Kidney (tissue), 14 donors: Measurements from ENCODE around the gene SCML2. TPM values are rescaled to one million over a fixed set of nuclear protein-coding genes. Genes with fewer than 3 reads are reported as not detected.

Experiments
- DNase-seq, 5 donors: peaks; one replicate each; pipeline ENCODE4 v3.0.0-alpha.2; 2013 to 2020
- FAIRE-seq: peaks from 2 replicates; lab custom pipeline; 2012; peaks lifted over from hg19 to GRCh38; lab: Jason Lieb, UNC
- H3K27ac ChIP-seq, 2 donors: one replicate each; pipeline ENCODE4 v1.7.0; 2013; ENCODE audit warnings: low read depth in 2 of 2, low read length in 2 of 2, inconsistent platforms in 1 of 2
- H3K27me3 ChIP-seq: one replicate; pipeline ENCODE4 v1.7.1; 2013; ENCODE audit warnings: low read length, inconsistent platforms; ENCODE audit not compliant: control insufficient read depth, insufficient read depth
- H3K36me3 ChIP-seq, 3 donors: one replicate each; pipeline versions ENCODE4 v1.7.0 to v1.7.1; 2013; ENCODE audit warnings: low read length in 3 of 3, control low read depth in 1 of 3, inconsistent platforms in 1 of 3; ENCODE audit not compliant: insufficient read depth in 3 of 3, control insufficient read depth in 2 of 3
- H3K4me1 ChIP-seq, 3 donors: one replicate each; pipeline versions ENCODE4 v1.7.0 to v1.7.1; 2013; ENCODE audit warnings: low read length in 3 of 3, inconsistent platforms in 1 of 3, low read depth in 1 of 3; ENCODE audit not compliant: control insufficient read depth in 2 of 3, insufficient read depth in 2 of 3
- H3K4me3 ChIP-seq, 3 donors: one replicate each; pipeline versions ENCODE4 v1.7.0 to v1.8.1; 2013; ENCODE audit warnings: low read length in 3 of 3, control low read depth in 1 of 3, inconsistent platforms in 1 of 3
- H3K9ac ChIP-seq, 3 donors: one replicate each; pipeline versions ENCODE4 v1.7.0 to v1.7.1; 2013; ENCODE audit warnings: low read length in 3 of 3, control low read depth in 1 of 3, inconsistent platforms in 1 of 3
- H3K9me3 ChIP-seq, 3 donors: one replicate each; pipeline versions ENCODE4 v1.7.0 to v1.7.1; 2013; ENCODE audit warnings: low read length in 3 of 3, control low read depth in 1 of 3, inconsistent platforms in 1 of 3; ENCODE audit not compliant: control insufficient read depth in 2 of 3, insufficient read depth in 1 of 3
- CTCF ChIP-seq: IDR thresholded peaks from 3 replicates; pipeline ENCODE4 v1.5.1; 2012; ENCODE audit warnings: mild to moderate bottlenecking, moderate library complexity, borderline replicate concordance; ENCODE audit not compliant: insufficient read depth; ENCODE audit errors: extremely low read depth
- intact Hi-C: fragments of 100-400 bp; cut with DNase I; formaldehyde crosslinking; loops from one replicate; pipeline ENCODE4 v1.11.1; 2022
- polyA plus RNA-seq: library from polyadenylated mRNA; stranded (reverse); fragments of 350-450 nt; fragmentation: Illumina TruSeq; extraction: RNeasy Lipid Tissue Mini Kit (QIAGEN cat#74804); gene quantifications from one replicate; pipeline ENCODE4 v1.2.3, GENCODE V29; 2014; ENCODE audit warnings: low read depth, low replicate concordance; ENCODE audit not compliant: insufficient read depth
- total RNA-seq: library from RNA; stranded (reverse); fragmentation: NEBNext Ultra II Directional; extraction: Animal tissue kit (Norgen Biotek cat#: 25700); gene quantifications from one replicate; pipeline ENCODE4 v1.2.1, GENCODE V29; 2021
- donor health status: control.
- donor health status: control.
- donor health status: control.
- donor health status: control.
- donor health status: control.
- donor health status: DM: yes; HTN: yes; CAD: no.
- donor health status: Normal renal cell carcinoma (clear cell type).

The SCML2 gene
- total and polyA plus RNA-seq, 2 donors from 2014 or later, result 1.3 to 1.4 TPM

- Histone ChIP-seq H3K27me3 (no peaks in the 10 kb centered on the region), H3K9ac (no peak overlapping the region), H3K4me3 (no peak overlapping the region), H3K36me3 (no peaks in the 10 kb centered on the region), H3K27ac (no peak overlapping the region), H3K9me3 (no peaks in the 10 kb centered on the region), H3K4me1 (no peaks in the 10 kb centered on the region)
- TF ChIP-seq CTCF, result no peak
- DNase-seq (no peak), FAIRE-seq (no peak)
- intact Hi-C loops, result no loop called here
These were observed 6.4 kb downstream of the SCML2 start for GRCh38 chrX:18348047-18348446.

DNA sequence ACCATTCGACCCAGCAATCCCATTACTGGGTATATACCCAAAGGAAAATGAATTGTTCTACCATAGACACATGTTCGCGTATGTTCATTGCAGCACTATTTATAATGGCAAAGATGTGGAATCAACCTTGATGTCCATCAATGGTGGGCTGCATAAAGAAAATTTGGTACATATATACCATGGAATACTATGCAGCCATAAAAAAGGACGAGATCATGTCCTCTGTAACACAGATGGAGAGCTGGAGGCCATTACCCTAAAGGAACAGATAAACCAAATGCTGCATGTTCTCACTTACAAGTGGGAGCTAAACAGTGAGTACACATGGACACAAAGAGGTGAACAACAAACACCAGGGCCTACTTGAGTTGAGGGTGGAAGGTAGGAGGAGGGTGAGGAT is 45.1 kb downstream of the SCML2 start:
- H3K27ac ChIP-seq, result no peak overlapping the region
- no peak for TF ChIP-seq CTCF
- H3K27me3 ChIP-seq, result no peaks in the 10 kb centered on the region
- no peaks in the 10 kb centered on the region for H3K36me3 ChIP-seq
- FAIRE-seq (no peak), DNase-seq (no peak)
- H3K9ac ChIP-seq, result no peak overlapping the region
- no peak overlapping the region for H3K4me3 ChIP-seq
- no peaks in the 10 kb centered on the region for H3K4me1 ChIP-seq
- intact Hi-C loops, result no loop called here
- H3K9me3 ChIP-seq, result no peaks in the 10 kb centered on the region

GRCh38 chrX:18297251-18297650 is 57.2 kb downstream of the SCML2 start:
- H3K27ac ChIP-seq, result no peak overlapping the region
- intact Hi-C loops, result no loop called here
- H3K4me3 ChIP-seq, result no peak overlapping the region
- no peaks in the 10 kb centered on the region for H3K27me3 ChIP-seq
- H3K9ac ChIP-seq, result no peak overlapping the region
- H3K9me3 ChIP-seq, result no peaks in the 10 kb centered on the region
- no peak for TF ChIP-seq CTCF
- DNase-seq (no peak), FAIRE-seq (no peak)
- no peaks in the 10 kb centered on the region for H3K36me3 ChIP-seq
- H3K4me1 ChIP-seq, result no peaks in the 10 kb centered on the region

DNA sequence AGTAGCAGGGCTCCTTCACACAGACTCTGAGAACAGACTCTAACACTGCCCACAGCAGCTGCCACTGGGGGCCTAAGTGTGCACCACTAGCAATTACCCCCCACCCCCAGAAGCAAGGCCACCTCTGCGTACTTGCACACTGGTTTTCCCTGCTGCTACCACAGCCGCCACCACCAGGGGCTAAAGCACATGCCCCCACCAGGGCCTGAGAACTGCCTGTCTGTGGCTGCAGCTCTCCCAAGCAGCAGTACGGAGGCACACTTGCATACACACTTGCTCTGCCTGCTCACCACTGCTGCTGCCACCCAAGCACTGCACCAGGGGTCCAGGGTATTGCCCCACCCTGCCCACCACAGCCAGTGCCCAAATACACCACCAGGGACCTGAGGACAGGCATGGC is 59.6 kb downstream of the SCML2 start:
- FAIRE-seq, result no peak
- TF ChIP-seq CTCF, result no peak
- Histone ChIP-seq H3K9ac (no peak overlapping the region), H3K9me3 (no peaks in the 10 kb centered on the region), H3K4me1 (no peaks in the 10 kb centered on the region), H3K27me3 (no peaks in the 10 kb centered on the region), H3K36me3 (no peaks in the 10 kb centered on the region), H3K27ac (no peak overlapping the region), H3K4me3 (no peak overlapping the region)
- intact Hi-C loops, result no loop called here
- no peak for DNase-seq
